AG04449 (cell line): ENCODE measurements around the gene HSPA9.
A peak's percentile ranks its signal among the peaks of the same experiment; 100 is the strongest.

Source experiments
- CTCF ChIA-PET: fragments of 350-600 bp; formaldehyde crosslinking; extraction: SDS; loops from one replicate; lab custom pipeline; 2021; ENCODE audit warnings: antibody characterized with exemption; lab: Yijun Ruan, JAX
- POLR2A ChIA-PET: fragments of 400-600, 350-600 bp; formaldehyde crosslinking; extraction: SDS; loops from one replicate; lab custom pipeline; 2020; ENCODE audit warnings: antibody characterized with exemption, inconsistent platforms; lab: Yijun Ruan, JAX
- DNase-seq: peaks from one replicate; pipeline ENCODE4 v3.0.0-alpha.2; 2010; ENCODE audit warnings: low read depth, low spot score
- H3K4me3 ChIP-seq: 2 replicates; pipeline ENCODE4 v1.5.1; 2011; ENCODE audit warnings: low read depth, mild to moderate bottlenecking, control low read depth, low read length
- TF ChIP-seq, protein P1 (sequence below): IDR thresholded peaks from one replicate; pipeline ENCODE4 v1.5.1; 2011; ENCODE audit warnings: mild to moderate bottlenecking, moderate library complexity, low read length, control low read depth, inconsistent platforms; ENCODE audit not compliant: insufficient read depth; ENCODE audit errors: missing control alignments

Gene HSPA9

DNA sequence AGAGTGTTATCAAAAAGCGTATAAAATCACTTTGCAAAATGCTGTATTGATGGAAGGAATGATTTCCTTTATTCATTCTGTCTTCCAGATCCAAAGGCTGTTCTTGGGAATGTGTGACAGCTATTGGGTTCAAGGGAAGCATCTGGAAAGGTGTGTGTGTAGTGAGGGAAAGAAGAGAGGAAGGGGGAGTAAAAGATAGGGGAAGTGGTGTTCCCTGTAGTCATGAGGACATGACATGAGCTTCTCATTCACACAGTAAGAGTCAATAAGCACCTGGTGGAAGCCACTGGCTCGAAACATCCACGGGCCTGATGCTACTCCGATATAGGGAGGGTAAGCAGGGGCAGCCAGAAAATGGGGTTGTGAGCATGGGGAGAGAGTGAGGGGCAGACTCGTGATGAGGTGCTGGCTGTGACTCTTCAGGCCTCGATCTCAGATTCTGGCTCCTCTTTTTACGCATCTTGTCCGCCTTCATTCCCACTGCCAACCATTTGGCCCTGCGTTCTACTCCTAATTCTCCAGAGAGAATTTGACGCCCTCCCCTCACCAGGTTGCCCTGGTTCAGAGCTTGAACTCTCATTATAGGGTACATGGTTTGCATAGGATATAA, 29.1 kb upstream of the HSPA9 start:
- ChIA-PET POLR2A (no interaction called here), CTCF (interaction anchor here (1.0 kb wide), 1 partner anchor 14 kb away, joined by 3 read pairs; no protein-coding TSS in a partner anchor)
- no peak for DNase-seq
- no peak overlapping the region for H3K4me3 ChIP-seq
- TF ChIP-seq, protein P1, sequence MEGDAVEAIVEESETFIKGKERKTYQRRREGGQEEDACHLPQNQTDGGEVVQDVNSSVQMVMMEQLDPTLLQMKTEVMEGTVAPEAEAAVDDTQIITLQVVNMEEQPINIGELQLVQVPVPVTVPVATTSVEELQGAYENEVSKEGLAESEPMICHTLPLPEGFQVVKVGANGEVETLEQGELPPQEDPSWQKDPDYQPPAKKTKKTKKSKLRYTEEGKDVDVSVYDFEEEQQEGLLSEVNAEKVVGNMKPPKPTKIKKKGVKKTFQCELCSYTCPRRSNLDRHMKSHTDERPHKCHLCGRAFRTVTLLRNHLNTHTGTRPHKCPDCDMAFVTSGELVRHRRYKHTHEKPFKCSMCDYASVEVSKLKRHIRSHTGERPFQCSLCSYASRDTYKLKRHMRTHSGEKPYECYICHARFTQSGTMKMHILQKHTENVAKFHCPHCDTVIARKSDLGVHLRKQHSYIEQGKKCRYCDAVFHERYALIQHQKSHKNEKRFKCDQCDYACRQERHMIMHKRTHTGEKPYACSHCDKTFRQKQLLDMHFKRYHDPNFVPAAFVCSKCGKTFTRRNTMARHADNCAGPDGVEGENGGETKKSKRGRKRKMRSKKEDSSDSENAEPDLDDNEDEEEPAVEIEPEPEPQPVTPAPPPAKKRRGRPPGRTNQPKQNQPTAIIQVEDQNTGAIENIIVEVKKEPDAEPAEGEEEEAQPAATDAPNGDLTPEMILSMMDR: no peak

DNA sequence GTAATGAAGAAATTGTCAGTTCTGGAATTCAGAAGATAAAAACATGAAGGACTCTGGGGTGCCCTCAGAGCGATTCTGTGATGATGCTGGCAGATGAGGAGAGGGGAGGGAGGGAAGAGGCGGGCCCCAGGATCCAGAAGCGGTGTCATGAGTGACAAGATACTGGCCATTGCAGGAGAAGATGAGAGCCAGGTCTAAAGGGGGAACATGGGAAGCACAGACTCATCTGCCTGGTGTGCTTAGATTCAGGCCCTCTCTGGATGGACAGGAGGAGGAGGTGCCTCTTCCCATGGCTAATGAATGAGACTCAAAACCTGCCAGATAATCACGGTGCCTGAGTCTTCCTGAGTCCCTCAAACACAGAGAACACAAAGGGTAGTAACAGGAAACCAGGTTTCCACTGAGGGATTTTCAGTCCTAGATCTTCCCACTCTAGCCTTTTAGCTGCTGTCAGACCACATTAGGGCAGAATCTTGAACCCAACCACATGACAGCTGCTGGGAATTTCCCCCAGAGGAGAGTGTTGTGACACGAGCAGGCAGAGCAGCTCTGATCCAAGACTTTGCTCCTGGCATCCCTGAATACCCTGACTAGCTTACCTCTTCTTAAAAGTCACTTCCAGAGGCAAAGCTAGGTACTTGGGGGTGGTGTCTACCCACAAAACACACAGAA, 28.2 kb upstream of the HSPA9 start:
- H3K4me3 ChIP-seq: no peak overlapping the region
- DNase-seq: no peak
- TF ChIP-seq, protein P1: no peak
- CTCF ChIA-PET: no interaction called here
- POLR2A ChIA-PET: no interaction called here

DNA sequence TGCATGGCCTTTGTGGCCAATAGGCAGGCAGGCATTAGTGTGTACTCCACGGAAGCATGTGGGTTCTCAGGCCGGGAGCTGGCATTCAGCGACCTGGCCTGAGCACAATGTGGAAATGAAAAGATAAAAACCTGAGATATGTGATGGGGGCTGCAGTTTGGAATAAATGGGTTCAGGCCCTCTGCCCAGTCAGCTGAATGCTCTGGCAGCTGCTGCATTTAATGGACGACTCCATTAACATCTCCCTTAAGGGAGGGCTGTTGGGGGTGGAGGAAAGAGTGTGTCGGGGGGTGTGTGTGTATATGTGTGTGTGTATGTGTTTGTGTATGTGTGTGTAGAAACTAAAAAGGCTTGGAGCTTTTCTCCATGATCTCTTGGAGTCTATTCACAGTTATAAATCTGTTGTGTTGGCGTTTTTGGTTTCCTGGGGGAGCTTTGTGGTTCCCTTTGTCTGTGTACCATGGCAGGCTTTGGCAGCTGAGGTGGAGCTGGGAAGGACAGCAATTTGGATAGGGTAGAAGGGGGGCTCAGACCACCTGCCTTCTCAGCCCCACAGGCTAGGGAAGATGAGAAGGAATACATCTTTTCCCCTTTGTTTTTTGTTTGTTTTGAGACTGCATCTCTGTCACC, 27.3 kb upstream of the HSPA9 start:
- ChIA-PET POLR2A (no interaction called here), CTCF (interaction anchor here (0.7 to 1.0 kb wide), 2 partner anchors 9 to 187 kb away, joined by 3 read pairs; no protein-coding TSS in a partner anchor)
- TF ChIP-seq, protein P1: no peak
- no peak overlapping the region for H3K4me3 ChIP-seq
- no peak for DNase-seq

GRCh38 chr5:138601444-138601843, 26.2 kb upstream of the HSPA9 start:
- ChIA-PET CTCF (interaction anchor here (1.3 kb wide), 2 partner anchors 14 to 22 kb away, joined by 3 to 5 read pairs; no protein-coding TSS in a partner anchor), POLR2A (no interaction called here)

GRCh38 chr5:138600446-138600845, 25.2 kb upstream of the HSPA9 start:
- ChIA-PET CTCF (interaction anchor here (1.3 kb wide), 2 partner anchors 13 to 21 kb away, joined by 3 to 5 read pairs; no protein-coding TSS in a partner anchor), POLR2A (no interaction called here)
- TF ChIP-seq, protein P1: no peak

More at GRCh38 chr5:138601444-138601843, 26.2 kb upstream of the HSPA9 start:
- DNase-seq: peak; percentile 52
- TF ChIP-seq, protein P1: no peak
- no peak overlapping the region for H3K4me3 ChIP-seq

More at GRCh38 chr5:138600446-138600845, 25.2 kb upstream of the HSPA9 start:
- DNase-seq: no peak
- H3K4me3 ChIP-seq: no peak overlapping the region
